HepG2 (cell line): ENCODE results near the gene NRL. TPM values are rescaled to one million over a fixed set of nuclear protein-coding genes. Genes with fewer than 3 reads are reported as not detected.

ENCODE experiments used
- ATAC-seq: fragments of 200-7000 bp; cut with Tn5 transposase; 3 replicates; pipeline ENCODE4 v1.9.1; 2020; ENCODE audit warnings: mild to moderate bottlenecking, moderate library complexity
- BruUV-seq: library from RNA; stranded (reverse); fragments of 400-500 nt; replicated peaks from 2 replicates; lab custom pipeline; 2021; lab: Mats Ljungman, UMichigan
- CTCF ChIA-PET: fragments of 300-600 bp; formaldehyde crosslinking; extraction: SDS; loops from one replicate; lab custom pipeline; 2021; ENCODE audit warnings: low total read pairs, inconsistent platforms, low intra/inter-chr PET ratio; lab: Yijun Ruan, JAX
- POLR2A ChIA-PET: fragments of 350-600 bp; sonication (Branson Sonifier 250); formaldehyde crosslinking; loops from one replicate; lab custom pipeline; 2020; ENCODE audit warnings: antibody characterized with exemption, inconsistent platforms; lab: Yijun Ruan, JAX
- DNase-seq: peaks from one replicate; pipeline ENCODE4 v3.0.0-alpha.2; 2015; ENCODE audit warnings: low spot score
- FAIRE-seq: peaks from 3 replicates; lab custom pipeline; 2011; peaks lifted over from hg19 to GRCh38; lab: Jason Lieb, UNC
- H2AFZ ChIP-seq: one replicate; pipeline ENCODE4 v1.6.1; 2011; ENCODE audit warnings: low read length, inconsistent platforms
- H3K27ac ChIP-seq: fragments of 300-600 bp; 3 replicates; pipeline ENCODE4 v1.8.0; 2011; ENCODE audit warnings: mixed run types, mild to moderate bottlenecking, mixed read lengths, low read length, inconsistent platforms; ENCODE audit not compliant: insufficient read depth; ENCODE audit errors: extremely low read length
- H3K27me3 ChIP-seq, 2 experiments: fragments of 200-600 bp in 1 of 2; 2 replicates in 1 of 2; 3 replicates in 1 of 2; pipeline versions ENCODE4 v1.6.0 to v1.8.0; 2011; ENCODE audit warnings: low read length in 2 of 2, mild to moderate bottlenecking in 2 of 2, moderate library complexity in 2 of 2, inconsistent platforms in 1 of 2; ENCODE audit not compliant: insufficient read depth in 2 of 2, control insufficient read depth in 1 of 2
- H3K36me3 ChIP-seq, 2 experiments: fragments of 200-600 bp in 1 of 2; replicated peaks in 1 of 2; 2 replicates in 1 of 2; 3 replicates in 1 of 2; pipeline versions ENCODE4 v1.5.1 to v1.8.0; 2011; ENCODE audit warnings: low read length in 2 of 2, inconsistent platforms in 1 of 2; ENCODE audit not compliant: insufficient read depth in 2 of 2, control insufficient read depth in 1 of 2
- H3K4me1 ChIP-seq: 2 replicates; pipeline ENCODE4 v1.5.1; 2012; ENCODE audit warnings: low read length, inconsistent platforms; ENCODE audit not compliant: insufficient read depth
- H3K4me2 ChIP-seq: 2 replicates; pipeline ENCODE4 v1.6.0; 2011; ENCODE audit warnings: low read depth, low read length, inconsistent platforms
- H3K4me3 ChIP-seq, 3 experiments: fragments of 200-600 bp in 1 of 3; sonication (generic), shearing (Covaris generic) in 1 of 3; replicated peaks in 1 of 3; 2 replicates each; pipeline ENCODE4 v1.5.1; 2011 to 2016; ENCODE audit warnings: low read length in 3 of 3, inconsistent platforms in 2 of 3, low read depth in 2 of 3, mild to moderate bottlenecking in 2 of 3, control low read depth in 1 of 3, mixed read lengths in 1 of 3; ENCODE audit not compliant: insufficient read depth in 1 of 3
- H3K79me2 ChIP-seq: one replicate; pipeline ENCODE4 v1.6.1; 2011; ENCODE audit warnings: low read length, inconsistent platforms; ENCODE audit not compliant: insufficient read depth
- H3K9ac ChIP-seq: 2 replicates; pipeline ENCODE4 v1.6.0; 2011; ENCODE audit warnings: mild to moderate bottlenecking, low read depth, low read length, inconsistent platforms; ENCODE audit not compliant: insufficient read depth
- H3K9me3 ChIP-seq: 2 replicates; pipeline ENCODE4 v1.5.1; 2012; ENCODE audit warnings: mild to moderate bottlenecking, low read length
- H4K20me1 ChIP-seq: 2 replicates; pipeline ENCODE4 v1.6.0; 2011; ENCODE audit warnings: inconsistent platforms, mild to moderate bottlenecking, low read length, moderate library complexity; ENCODE audit not compliant: insufficient read depth
- ARNT2 ChIP-seq: sonication (generic); formaldehyde crosslinking; IDR thresholded peaks from 2 replicates; pipeline ENCODE4 v1.8.0; 2022; ENCODE audit warnings: mild to moderate bottlenecking, low read depth, missing genetic modification reagents, moderate library complexity
- HOXA3 ChIP-seq: sonication (generic); formaldehyde crosslinking; IDR thresholded peaks from 2 replicates; pipeline ENCODE4 v1.5.0; 2020; ENCODE audit warnings: missing genetic modification reagents
- NFKBIZ ChIP-seq: IDR thresholded peaks from 2 replicates; pipeline ENCODE4 v1.6.1; 2018; ENCODE audit warnings: missing genetic modification reagents, missing compliant biosample characterization
- SIX1 ChIP-seq: sonication (generic); formaldehyde crosslinking; IDR thresholded peaks from 2 replicates; pipeline ENCODE4 v1.4.0; 2020; ENCODE audit warnings: missing genetic modification reagents, borderline replicate concordance
- ZKSCAN5 ChIP-seq: sonication (generic); formaldehyde crosslinking; IDR thresholded peaks from 2 replicates; pipeline ENCODE4 v1.5.1; 2020; ENCODE audit warnings: mild to moderate bottlenecking, missing genetic modification reagents
- ZMYM3 ChIP-seq: sonication (generic); formaldehyde crosslinking; IDR thresholded peaks from 2 replicates; pipeline ENCODE4 v1.5.1; 2020; ENCODE audit warnings: mild to moderate bottlenecking, missing genetic modification reagents
- ZNF24 ChIP-seq: fragments of 450-650 bp; IDR thresholded peaks from 2 replicates; pipeline ENCODE4 v1.6.1; 2017; ENCODE audit warnings: antibody characterized with exemption, mild to moderate bottlenecking
- ZNF430 ChIP-seq: sonication (generic); formaldehyde crosslinking; IDR thresholded peaks from 2 replicates; pipeline ENCODE4 v1.9.0; 2021; ENCODE audit warnings: mild to moderate bottlenecking, missing genetic modification reagents
- ZNF607 ChIP-seq: sonication (generic); formaldehyde crosslinking; IDR thresholded peaks from 2 replicates; pipeline ENCODE4 v1.5.1; 2020; ENCODE audit warnings: missing genetic modification reagents, mild to moderate bottlenecking, borderline replicate concordance
- ZNF660 ChIP-seq: sonication (generic); formaldehyde crosslinking; IDR thresholded peaks from 2 replicates; pipeline ENCODE4 v1.5.1; 2020; ENCODE audit warnings: mild to moderate bottlenecking, low read depth, missing genetic modification reagents, borderline replicate concordance
- in situ Hi-C: cut with HindIII; loops from 2 replicates; pipeline ENCODE4 v1.10.0; 2017; ENCODE audit warnings: low pct_unique_long_range_greater_than_20kb; ENCODE audit not compliant: extremely low pct_ligation_motif_present
- intact Hi-C: fragments of 100-400 bp; cut with micrococcal nuclease; formaldehyde crosslinking; loops from one replicate; pipeline ENCODE4 v1.10.0; 2022; ENCODE audit not compliant: unreplicated experiment
- polyA plus RNA-seq, 8 experiments: library from polyadenylated mRNA; depleted of rRNA in 3 of 8; stranded (reverse) in 7 of 8; unstranded in 1 of 8; fragments of >200 nt; fragmentation: Illumina TruSeq in 4 of 8; extraction: Trizol in 4 of 8; gene quantifications; 2 replicates each; pipeline versions ENCODE4 v1.2.1 to v1.2.3, GENCODE V29; 2011 to 2016; ENCODE audit warnings: low read depth in 4 of 8, missing spikeins in 1 of 8, mixed read lengths in 1 of 8; ENCODE audit not compliant: insufficient read depth in 1 of 8
- total RNA-seq, 5 experiments: library from RNA; depleted of rRNA; stranded (reverse); fragments of >200 nt; fragmentation: Illumina TruSeq; extraction: Trizol; gene quantifications; 2 replicates each; pipeline ENCODE4 v1.2.3, GENCODE V29; 2016; ENCODE audit warnings: low read depth in 1 of 5
- TF ChIP-seq, protein P1 (sequence below): sonication (generic); formaldehyde crosslinking; IDR thresholded peaks from 2 replicates; pipeline ENCODE4 v1.5.0; 2020; ENCODE audit warnings: missing genetic modification reagents
- TF ChIP-seq, protein P2 (sequence below): sonication (generic); formaldehyde crosslinking; IDR thresholded peaks from 2 replicates; pipeline ENCODE4 v1.4.0; 2020; ENCODE audit warnings: missing genetic modification reagents
- TF ChIP-seq, protein P3 (sequence below): sonication (generic); formaldehyde crosslinking; IDR thresholded peaks from 2 replicates; pipeline ENCODE4 v1.4.0; 2020; ENCODE audit warnings: missing genetic modification reagents, mild to moderate bottlenecking, borderline replicate concordance

The NRL gene
- total and polyA plus RNA-seq, 2 of the 13 experiments (the other 11 are each of a cell fraction or from before 2014, with no cell fraction given), result 2.5 to 4.7 TPM

DNA sequence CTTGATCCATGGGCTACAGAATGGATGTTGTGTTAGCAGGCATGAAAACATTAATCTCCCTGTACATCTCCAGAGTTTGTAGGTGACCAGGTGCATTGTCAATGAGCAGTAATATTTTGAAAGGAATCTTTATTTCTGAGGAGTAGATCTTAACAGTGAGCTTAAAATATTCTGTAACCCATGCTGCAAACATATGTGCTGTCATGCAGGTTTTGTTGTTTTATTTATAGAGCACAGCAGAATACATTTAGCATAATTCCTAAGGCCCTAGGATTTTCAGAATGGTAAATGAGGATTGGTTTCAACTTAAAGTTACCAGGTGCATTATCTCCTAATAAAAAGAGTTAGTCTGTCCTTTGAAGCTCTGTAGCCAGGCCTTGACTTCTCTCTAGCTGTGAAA is 12.2 kb upstream of the NRL start:
- H2AFZ ChIP-seq, result no peak overlapping the region
- CTCF ChIA-PET, result no interaction called here
- no peak overlapping the region for H3K27ac ChIP-seq
- H3K27me3 ChIP-seq, result no peaks in the 10 kb centered on the region
- intact Hi-C loops, result no loop called here
- in situ Hi-C loops, result loop anchor here (25.0 kb wide), 1 partner anchor 815 kb away; the partner anchor contains the start of genes BCL2L2, PABPN1 and PPP1R3E
- H3K36me3 ChIP-seq, result peaks cover 19 to 21% of the 10 kb centered on the region in 2 experiments
- H3K79me2 ChIP-seq, result no peaks in the 10 kb centered on the region
- no peaks in the 10 kb centered on the region for H3K9me3 ChIP-seq
- FAIRE-seq (no peak), DNase-seq (no peak), ATAC-seq (no peak)
- POLR2A ChIA-PET, result interaction anchor here (1.9 to 22.7 kb wide), 6 partner anchors 6 to 69 kb away, joined by 5 to 977 read pairs (median 26); partner anchors contain the start of genes DCAF11, EMC9, FITM1 and IRF9
- H3K4me3 ChIP-seq, result no peak overlapping the region
- H3K4me2 ChIP-seq, result no peak overlapping the region
- no TSS peak for BruUV-seq
- TF ChIP-seq ZNF660 (CRISPR knock-in tag), result no peak
- TF ChIP-seq ZMYM3, result no peak
- TF ChIP-seq, protein P1, sequence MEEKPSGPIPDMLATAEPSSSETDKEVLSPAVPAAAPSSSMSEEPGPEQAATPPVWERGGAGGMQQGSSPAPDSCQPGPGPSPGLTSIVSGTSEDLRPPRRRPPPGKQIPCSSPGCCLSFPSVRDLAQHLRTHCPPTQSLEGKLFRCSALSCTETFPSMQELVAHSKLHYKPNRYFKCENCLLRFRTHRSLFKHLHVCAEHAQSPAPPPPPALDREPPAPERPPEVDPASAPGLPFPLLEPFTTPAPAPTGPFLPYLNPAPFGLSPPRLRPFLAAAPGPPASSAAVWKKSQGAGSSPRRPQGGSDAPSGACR (CRISPR knock-in tag), result no peak
- no peak for TF ChIP-seq NFKBIZ (CRISPR knock-in tag)
- TF ChIP-seq, protein P2, sequence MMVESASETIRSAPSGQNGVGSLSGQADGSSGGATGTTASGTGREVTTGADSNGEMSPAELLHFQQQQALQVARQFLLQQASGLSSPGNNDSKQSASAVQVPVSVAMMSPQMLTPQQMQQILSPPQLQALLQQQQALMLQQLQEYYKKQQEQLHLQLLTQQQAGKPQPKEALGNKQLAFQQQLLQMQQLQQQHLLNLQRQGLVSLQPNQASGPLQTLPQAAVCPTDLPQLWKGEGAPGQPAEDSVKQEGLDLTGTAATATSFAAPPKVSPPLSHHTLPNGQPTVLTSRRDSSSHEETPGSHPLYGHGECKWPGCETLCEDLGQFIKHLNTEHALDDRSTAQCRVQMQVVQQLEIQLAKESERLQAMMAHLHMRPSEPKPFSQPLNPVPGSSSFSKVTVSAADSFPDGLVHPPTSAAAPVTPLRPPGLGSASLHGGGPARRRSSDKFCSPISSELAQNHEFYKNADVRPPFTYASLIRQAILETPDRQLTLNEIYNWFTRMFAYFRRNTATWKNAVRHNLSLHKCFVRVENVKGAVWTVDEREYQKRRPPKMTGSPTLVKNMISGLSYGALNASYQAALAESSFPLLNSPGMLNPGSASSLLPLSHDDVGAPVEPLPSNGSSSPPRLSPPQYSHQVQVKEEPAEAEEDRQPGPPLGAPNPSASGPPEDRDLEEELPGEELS (CRISPR knock-in tag), result no peak
- TF ChIP-seq, protein P3, sequence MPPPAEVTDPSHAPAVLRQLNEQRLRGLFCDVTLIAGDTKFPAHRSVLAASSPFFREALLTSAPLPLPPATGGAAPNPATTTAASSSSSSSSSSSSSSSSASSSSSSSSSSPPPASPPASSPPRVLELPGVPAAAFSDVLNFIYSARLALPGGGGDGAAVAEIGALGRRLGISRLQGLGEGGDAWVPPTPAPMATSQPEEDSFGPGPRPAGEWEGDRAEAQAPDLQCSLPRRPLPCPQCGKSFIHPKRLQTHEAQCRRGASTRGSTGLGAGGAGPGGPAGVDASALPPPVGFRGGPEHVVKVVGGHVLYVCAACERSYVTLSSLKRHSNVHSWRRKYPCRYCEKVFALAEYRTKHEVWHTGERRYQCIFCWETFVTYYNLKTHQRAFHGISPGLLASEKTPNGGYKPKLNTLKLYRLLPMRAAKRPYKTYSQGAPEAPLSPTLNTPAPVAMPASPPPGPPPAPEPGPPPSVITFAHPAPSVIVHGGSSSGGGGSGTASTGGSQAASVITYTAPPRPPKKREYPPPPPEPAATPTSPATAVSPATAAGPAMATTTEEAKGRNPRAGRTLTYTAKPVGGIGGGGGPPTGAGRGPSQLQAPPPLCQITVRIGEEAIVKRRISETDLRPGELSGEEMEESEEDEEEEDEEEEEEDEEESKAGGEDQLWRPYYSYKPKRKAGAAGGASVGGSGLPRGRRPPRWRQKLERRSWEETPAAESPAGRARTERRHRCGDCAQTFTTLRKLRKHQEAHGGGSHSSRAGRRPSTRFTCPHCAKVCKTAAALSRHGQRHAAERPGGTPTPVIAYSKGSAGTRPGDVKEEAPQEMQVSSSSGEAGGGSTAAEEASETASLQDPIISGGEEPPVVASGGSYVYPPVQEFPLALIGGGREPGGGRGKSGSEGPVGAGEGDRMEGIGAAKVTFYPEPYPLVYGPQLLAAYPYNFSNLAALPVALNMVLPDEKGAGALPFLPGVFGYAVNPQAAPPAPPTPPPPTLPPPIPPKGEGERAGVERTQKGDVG (CRISPR knock-in tag), result no peak
- TF ChIP-seq SIX1 (CRISPR knock-in tag), result no peak
- no peak for TF ChIP-seq ZNF430
- no peak for TF ChIP-seq ZNF607
- TF ChIP-seq HOXA3 (CRISPR knock-in tag), result no peak
- no peak for TF ChIP-seq ARNT2
- no peak for TF ChIP-seq ZNF24
- no peak for TF ChIP-seq ZKSCAN5 (CRISPR knock-in tag)
- H3K9ac ChIP-seq, result no peak overlapping the region
- no peaks in the 10 kb centered on the region for H4K20me1 ChIP-seq
- peaks cover 31% of the 10 kb centered on the region for H3K4me1 ChIP-seq
